GM12892 (cell line): ENCODE results near the gene KIRREL2.
"Not testable (repeated sequence)": the region's sequence is repeated elsewhere in the genome, so short reads cannot be mapped to it uniquely, and the experiment has no call there.

Experiments used
- POLR2A ChIP-seq: IDR thresholded peaks from 2 replicates; pipeline ENCODE4 v1.6.1; 2011; ENCODE audit warnings: low read depth, low read length, control low read depth
- POLR2AphosphoS5 ChIP-seq: IDR thresholded peaks from 2 replicates; pipeline ENCODE4 v1.6.1; 2011; ENCODE audit warnings: low read depth, low read length, control low read depth
- TAF1 ChIP-seq: IDR thresholded peaks from 2 replicates; pipeline ENCODE4 v1.6.1; 2011; ENCODE audit warnings: low read depth, mild to moderate bottlenecking, control low read depth, low read length, borderline replicate concordance

GRCh38 chr19:35870124-35870736 lies 13.5 kb downstream of the KIRREL2 start:
- not testable (repeated sequence) for TF ChIP-seq POLR2AphosphoS5, POLR2A, TAF1
